Psoas muscle (tissue), 8 donors: Measurements from ENCODE around the gene PNCK. TPM values are rescaled to one million over a fixed set of nuclear protein-coding genes. Genes with fewer than 3 reads are reported as not detected.
"Not testable (repeated sequence)": the region's sequence is repeated elsewhere in the genome, so short reads cannot be mapped to it uniquely, and the experiment has no call there.

Experiments
- ATAC-seq, 4 donors: fragments of 200-7000 bp; cut with Tn5 transposase; one replicate each; pipeline ENCODE4 v1.9.1; 2020; ENCODE audit warnings: moderate library complexity in 3 of 4, mild to moderate bottlenecking in 2 of 4
- DNase-seq, 2 donors: peaks; one replicate each; pipeline ENCODE4 v3.0.0-alpha.2; 2020
- H3K27ac ChIP-seq: fragments of 200-600 bp; one replicate; pipeline ENCODE4 v1.8.0; 2022
- H3K27me3 ChIP-seq, 3 donors: fragments of 200-600 bp in 1 of 3; one replicate each; pipeline versions ENCODE4 v1.6.1 to v1.8.0; 2013 to 2022; ENCODE audit warnings: low read length in 2 of 3, mild to moderate bottlenecking in 2 of 3, moderate library complexity in 1 of 3; ENCODE audit not compliant: insufficient read depth in 3 of 3
- H3K36me3 ChIP-seq, 2 donors: fragments of 200-600 bp in 1 of 2; one replicate each; pipeline versions ENCODE4 v1.6.1 to v1.8.0; 2013 to 2022; ENCODE audit warnings: low read depth in 1 of 2, mild to moderate bottlenecking in 1 of 2, moderate library complexity in 1 of 2; ENCODE audit not compliant: insufficient read depth in 1 of 2
- H3K4me1 ChIP-seq: fragments of 200-600 bp; one replicate; pipeline ENCODE4 v1.8.0; 2022
- H3K4me3 ChIP-seq: fragments of 200-600 bp; one replicate; pipeline ENCODE4 v1.8.0; 2022; ENCODE audit warnings: mild to moderate bottlenecking
- H3K9me3 ChIP-seq: fragments of 200-600 bp; one replicate; pipeline ENCODE4 v1.8.0; 2022
- CTCF ChIP-seq: fragments of 200-600 bp; IDR thresholded peaks from one replicate; pipeline ENCODE4 v1.8.0; 2022; ENCODE audit warnings: antibody characterized with exemption
- WGBS, 3 donors: extraction: QIAGEN DNeasy Blood & Tissue Kit; methylation state at CpG; one replicate each; pipeline versions ENCODE4 v1.1.6 to v1.1.7; 2013; 5-methylcytosine and 5-hydroxymethylcytosine counted together
- intact Hi-C, 2 donors: fragments of 100-400 bp; cut with DNase I; formaldehyde crosslinking; loops; one replicate each; pipeline versions ENCODE4 v1.11.0 to v1.14.2; 2022
- polyA plus RNA-seq, 3 donors: library from polyadenylated mRNA; stranded (reverse); fragments of 200-250 nt; gene quantifications; one replicate each; pipeline ENCODE4 v1.2.3, GENCODE V29; 2013
- total RNA-seq, 4 donors: library from RNA; stranded (reverse); fragmentation: NEBNext Ultra II Directional in 2 of 4; extraction: Animal tissue kit (Norgen Biotek cat#: 25700) in 2 of 4; gene quantifications; one replicate each; pipeline versions ENCODE4 v1.2.1 to v1.2.4, GENCODE V29; 2021 to 2023
- donor health status: healthy with polysubstance abuse.
- donor health status: DM: no; HTN: no; CAD: no; lungs with moderate emphysema.
- donor health status: Bipolar disorder and iron deficiency.
- donor health status: healthy.
- donor health status: DM: yes; HTN: yes; CAD: no.
- donor health status: DM: no; HTN: no; CAD: no.
- donor health status: DM: no; HTN: no; CAD: no.
- donor health status: DM: yes; HTN: yes; CAD: no.

Gene PNCK
- total and polyA plus RNA-seq, 7 donors = 0.21 to 1.9 (median 0.92) TPM

GRCh38 chrX:153700376-153700945, 26.8 kb upstream of the PNCK start:
- peak overlapping the region; percentile 90 for H3K27ac ChIP-seq
- intact Hi-C loops = no loop called here
- H3K36me3 ChIP-seq = peaks cover 3 to 4% of the 10 kb centered on the region in 2 donors
- H3K27me3 ChIP-seq = no peaks in the 10 kb centered on the region
- H3K4me3 ChIP-seq = no peak overlapping the region
- no peak for TF ChIP-seq CTCF
- ATAC-seq (peak; percentile 6 to 36 (median 27)), DNase-seq (peak in 1 of 2 donors; percentile 68)
- H3K9me3 ChIP-seq = no peaks in the 10 kb centered on the region
- WGBS, 3 donors = 26 to 51% (median 43%) methylated on average over 15 of the region's 15 CpGs
- H3K4me1 ChIP-seq = peaks cover 27% of the 10 kb centered on the region

GRCh38 chrX:153699784-153700371, 26.3 kb upstream of the PNCK start:
- H3K9me3 ChIP-seq, intact Hi-C loops, H3K27me3 ChIP-seq, H3K36me3 ChIP-seq, H3K4me3 ChIP-seq: not testable (repeated sequence)
- Histone ChIP-seq H3K27ac (peak overlapping the region; percentile 90), H3K4me1 (peaks cover 27% of the 10 kb centered on the region)
- WGBS, 3 donors = 34 to 48% (median 34%) methylated on average over 10 to 18 of the region's 18 CpGs
- ATAC-seq (peak; percentile 38 to 62 (median 58)), DNase-seq (peak; percentile 54 to 81)

GRCh38 chrX:153699210-153699783, 25.7 kb upstream of the PNCK start:
- WGBS, 3 donors = 44 to 66% (median 62%) methylated on average over 4 to 15 of the region's 16 CpGs
- H3K4me1 ChIP-seq = peaks cover 27% of the 10 kb centered on the region
- DNase-seq, H3K27me3 ChIP-seq, intact Hi-C loops, H3K9me3 ChIP-seq, H3K4me3 ChIP-seq: not testable (repeated sequence)
- H3K27ac ChIP-seq = peak overlapping the region; percentile 90
- peaks cover 3 to 11% of the 10 kb centered on the region in 2 donors for H3K36me3 ChIP-seq
- peak in 1 of 4 donors; percentile 7 for ATAC-seq

DNA sequence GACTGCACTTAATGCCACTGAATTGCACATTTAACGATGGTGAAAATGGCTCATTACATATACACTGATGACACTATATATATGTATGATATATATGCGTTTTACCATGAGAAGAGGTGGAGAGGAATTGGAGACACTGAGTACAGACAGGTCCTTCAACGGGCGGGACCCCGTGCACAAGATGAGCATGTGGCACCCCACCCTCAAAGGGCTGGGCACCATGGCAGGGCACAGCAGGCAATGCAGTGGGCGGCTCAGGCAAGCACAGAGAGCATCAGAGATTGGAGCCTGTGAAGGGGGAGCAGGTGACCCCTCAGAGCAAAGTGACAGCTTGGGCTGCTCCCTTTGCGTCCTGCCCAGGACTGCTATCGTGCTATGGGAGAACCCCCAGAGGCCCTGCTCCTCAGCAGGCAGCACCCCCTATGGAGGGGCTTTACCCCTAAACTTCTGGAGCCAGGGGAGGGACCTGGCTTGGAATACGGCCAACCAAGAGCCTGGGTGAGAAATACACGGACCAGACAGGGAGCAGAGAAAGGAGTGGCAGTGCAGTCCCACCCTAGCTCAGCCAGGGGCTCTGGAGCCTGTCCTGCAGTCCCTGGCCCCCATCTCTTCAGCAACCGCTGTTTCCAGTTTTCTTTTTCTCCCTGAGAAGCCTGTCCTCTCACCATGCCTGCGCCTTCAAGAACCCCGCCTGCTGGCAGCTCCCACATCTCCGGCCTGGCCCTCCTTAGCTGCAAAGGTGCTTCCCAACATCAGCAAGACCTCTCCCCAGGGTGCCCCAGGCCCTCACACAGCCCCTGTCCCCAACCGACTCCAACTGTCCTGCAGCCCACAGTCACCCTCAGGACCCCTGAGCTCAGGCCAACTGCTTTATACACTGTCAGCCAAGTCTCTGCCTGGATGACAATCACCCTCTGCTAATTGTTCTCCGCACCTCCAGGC, 24.6 kb upstream of the PNCK start:
- no peak for ATAC-seq
- DNase-seq = no peak
- Histone ChIP-seq H3K27ac (peak overlapping the region; percentile 90), H3K27me3 (no peaks in the 10 kb centered on the region), H3K9me3 (no peaks in the 10 kb centered on the region), H3K36me3 (peaks cover 3 to 11% of the 10 kb centered on the region in 2 donors), H3K4me1 (peaks cover 20% of the 10 kb centered on the region), H3K4me3 (no peak overlapping the region)
- WGBS, 3 donors = 67 to 88% (median 70%) methylated on average over 10 to 14 of the region's 16 CpGs
- no peak for TF ChIP-seq CTCF
- intact Hi-C loops = no loop called here

- H3K4me3 ChIP-seq, intact Hi-C loops, DNase-seq, H3K9me3 ChIP-seq, H3K27me3 ChIP-seq: not testable (repeated sequence)
- peaks cover 3 to 14% of the 10 kb centered on the region in 2 donors for H3K36me3 ChIP-seq
- WGBS, 3 donors = 28 to 72% (median 63%) methylated on average over 14 to 16 of the region's 16 CpGs
- H3K27ac ChIP-seq = peak overlapping the region; percentile 81
- H3K4me1 ChIP-seq = peaks cover 19% of the 10 kb centered on the region
- peak; percentile 40 to 60 (median 49) for ATAC-seq
These were observed 23.5 kb upstream of the PNCK start for GRCh38 chrX:153696986-153697722.

DNA sequence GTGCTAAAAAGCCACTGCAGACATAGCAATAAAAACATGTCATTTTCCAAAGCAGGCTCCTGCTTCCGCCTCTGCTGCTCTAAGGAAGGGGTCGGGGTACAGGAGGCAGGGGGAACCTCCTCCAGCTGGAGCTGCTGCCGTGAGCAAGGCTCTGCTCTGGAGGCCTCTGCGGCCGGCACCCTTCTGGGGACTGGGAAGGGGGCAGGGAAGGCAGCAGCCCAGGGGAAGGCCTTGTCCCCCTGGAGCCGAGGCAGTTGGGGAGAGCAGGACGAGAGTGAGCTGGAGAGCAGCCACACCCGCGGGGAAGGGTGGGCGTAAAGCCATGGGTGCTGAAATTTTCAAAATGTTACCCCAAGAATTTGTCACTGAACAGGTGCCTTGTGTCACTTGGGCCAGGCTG, 22.9 kb upstream of the PNCK start:
- H3K4me3 ChIP-seq, intact Hi-C loops, ATAC-seq, H3K9me3 ChIP-seq, H3K27me3 ChIP-seq: not testable (repeated sequence)
- Histone ChIP-seq H3K27ac (peak overlapping the region; percentile 81), H3K4me1 (peaks cover 13% of the 10 kb centered on the region), H3K36me3 (peaks cover 2 to 11% of the 10 kb centered on the region in 2 donors)
- peak in 1 of 2 donors; percentile 53 for DNase-seq
- WGBS, 3 donors = 55 to 66% (median 62%) methylated on average over 5 to 10 of the region's 10 CpGs
